Loucy (cell line): ENCODE data around the gene MAD1L1.

Experiments used
- H2AFZ ChIP-seq: fragments of 200-600 bp; sonication (generic); 2 replicates; pipeline ENCODE4 v1.6.0; 2016; ENCODE audit warnings: antibody characterized with exemption, mild to moderate bottlenecking, low read length, moderate library complexity
- H3F3A ChIP-seq: fragments of 200-600 bp; 2 replicates; pipeline ENCODE4 v1.6.0; 2016; ENCODE audit warnings: antibody characterized with exemption, low read depth, mild to moderate bottlenecking
- H3K27me3 ChIP-seq: fragments of 200-600 bp; sonication (generic); 2 replicates; pipeline ENCODE4 v1.6.1; 2014; ENCODE audit warnings: low read length, mild to moderate bottlenecking; ENCODE audit not compliant: insufficient read depth, poor library complexity, severe bottlenecking
- H3K36me3 ChIP-seq: fragments of 200-600 bp; sonication (generic); 2 replicates; pipeline ENCODE4 v1.6.1; 2016; ENCODE audit warnings: low read length; ENCODE audit not compliant: insufficient read depth
- H3K4me1 ChIP-seq: fragments of 200-600 bp; sonication (generic); 2 replicates; pipeline ENCODE4 v1.5.1; 2014; ENCODE audit warnings: low read length, mild to moderate bottlenecking; ENCODE audit not compliant: insufficient read depth, poor library complexity, severe bottlenecking
- H3K4me2 ChIP-seq: fragments of 200-600 bp; sonication (generic); 2 replicates; pipeline ENCODE4 v1.6.0; 2014; ENCODE audit warnings: antibody characterized with exemption, low read length, low read depth, mild to moderate bottlenecking; ENCODE audit not compliant: poor library complexity, severe bottlenecking
- H3K4me3 ChIP-seq: fragments of 200-600 bp; sonication (generic); 2 replicates; pipeline ENCODE4 v1.5.1; 2014; ENCODE audit warnings: low read length, mild to moderate bottlenecking, mixed read lengths; ENCODE audit not compliant: poor library complexity, severe bottlenecking
- H3K79me2 ChIP-seq: fragments of 200-600 bp; sonication (generic); 2 replicates; pipeline ENCODE4 v1.6.1; 2014; ENCODE audit warnings: low read length; ENCODE audit not compliant: insufficient read depth
- H3K9ac ChIP-seq: fragments of 200-600 bp; sonication (generic); 2 replicates; pipeline ENCODE4 v1.6.0; 2014; ENCODE audit warnings: mild to moderate bottlenecking, low read depth, low read length, moderate library complexity; ENCODE audit not compliant: poor library complexity, severe bottlenecking
- H3K9me2 ChIP-seq: fragments of 200-600 bp; sonication (generic); replicated peaks from 2 replicates; pipeline ENCODE4 v1.6.1; 2016; ENCODE audit warnings: low read depth, low read length, mixed read lengths
- H3K9me3 ChIP-seq: fragments of 200-600 bp; sonication (generic); 2 replicates; pipeline ENCODE4 v1.6.1; 2014; ENCODE audit warnings: mild to moderate bottlenecking, antibody characterized with exemption, low read length, low read depth; ENCODE audit not compliant: insufficient read depth
- H4K20me1 ChIP-seq: fragments of 200-600 bp; sonication (generic); 2 replicates; pipeline ENCODE4 v1.6.0; 2014; ENCODE audit warnings: antibody characterized with exemption, low read length, mild to moderate bottlenecking; ENCODE audit not compliant: insufficient read depth, poor library complexity, severe bottlenecking
- EZH2phosphoT487 ChIP-seq: fragments of 200-600 bp; IDR thresholded peaks from 2 replicates; pipeline ENCODE4 v1.6.1; 2018; ENCODE audit warnings: antibody characterized with exemption, mild to moderate bottlenecking, moderate library complexity, borderline replicate concordance
- TF ChIP-seq, protein P1 (sequence below): fragments of 200-600 bp; sonication (generic); conservative IDR thresholded peaks from 2 replicates; pipeline ENCODE4 v1.5.1; 2014; ENCODE audit warnings: mild to moderate bottlenecking, antibody characterized with exemption, low read length

Gene MAD1L1

DNA sequence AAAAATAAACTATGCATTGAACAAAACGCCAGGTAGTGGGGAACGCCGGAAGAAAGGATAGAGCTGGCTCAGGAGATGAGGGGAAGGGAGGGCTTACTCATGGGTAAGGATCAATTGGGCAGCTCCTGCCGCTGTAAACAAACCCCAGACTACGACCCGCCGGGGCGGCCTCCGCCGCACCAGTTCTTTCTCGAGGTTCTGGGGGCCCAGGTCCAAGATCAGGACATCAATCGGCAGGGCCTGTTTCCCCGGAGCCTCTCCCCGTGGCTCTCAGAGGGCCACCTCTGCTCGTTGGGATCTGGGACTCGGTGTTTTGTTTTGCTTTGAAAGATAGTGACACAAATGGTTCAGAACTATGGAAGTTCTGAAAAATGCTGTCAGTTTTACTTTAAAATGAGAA, 422.2 kb downstream of the MAD1L1 start:
- Histone ChIP-seq H3K9me3 (no peaks in the 10 kb centered on the region), H3K9ac (no peak overlapping the region), H3K27me3 (no peaks in the 10 kb centered on the region), H3K4me2 (no peak overlapping the region), H2AFZ (no peak overlapping the region), H3K9me2 (no peaks in the 10 kb centered on the region), H3K79me2 (no peaks in the 10 kb centered on the region), H3K4me1 (no peaks in the 10 kb centered on the region), H3K36me3 (peaks cover 20% of the 10 kb centered on the region; the same call in 1 of the 2 replicates), H3K4me3 (no peak overlapping the region), H3F3A (no peaks in the 10 kb centered on the region), H4K20me1 (no peaks in the 10 kb centered on the region)
- no peak for TF ChIP-seq EZH2phosphoT487

DNA sequence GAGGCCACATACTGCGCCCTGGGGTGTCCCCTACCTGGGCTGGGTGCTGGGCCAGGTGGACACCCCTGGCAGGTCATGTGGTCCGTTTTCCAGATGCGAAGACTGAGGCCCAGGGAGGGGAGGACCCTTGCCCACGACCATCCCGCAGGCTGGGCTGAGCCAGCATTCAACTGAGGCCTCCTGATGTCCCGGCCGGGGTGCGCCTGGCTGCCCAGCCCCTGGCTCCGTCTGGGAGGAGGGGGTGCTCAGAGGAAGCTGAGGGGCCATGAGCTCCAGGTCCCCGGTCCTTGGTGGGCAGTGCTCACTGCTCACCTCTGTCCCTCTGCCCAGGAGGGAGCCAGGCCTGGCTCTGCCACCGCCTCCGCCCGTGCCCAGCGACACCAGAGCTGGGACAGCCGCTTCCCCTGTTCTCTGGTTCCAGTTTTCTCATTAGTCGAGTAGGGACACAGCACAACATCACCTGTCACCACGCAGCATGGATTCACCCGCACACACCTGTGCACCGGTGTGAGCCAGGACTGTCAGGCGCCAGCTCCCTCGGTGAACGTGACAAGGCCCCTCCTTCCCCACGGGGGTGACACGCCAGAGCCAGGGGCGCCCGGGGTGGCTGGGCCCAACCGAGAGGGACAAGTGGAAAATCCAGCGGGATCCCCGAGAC, 423.0 kb downstream of the MAD1L1 start:
- Histone ChIP-seq H3K4me2 (no peak overlapping the region), H4K20me1 (no peaks in the 10 kb centered on the region), H3K79me2 (no peaks in the 10 kb centered on the region), H3K9ac (no peak overlapping the region), H3K27me3 (no peaks in the 10 kb centered on the region), H3K9me2 (no peaks in the 10 kb centered on the region), H2AFZ (no peak overlapping the region), H3K4me1 (no peaks in the 10 kb centered on the region), H3K4me3 (no peak overlapping the region), H3K36me3 (peaks cover 14% of the 10 kb centered on the region; the same call in 1 of the 2 replicates), H3F3A (no peaks in the 10 kb centered on the region), H3K9me3 (no peaks in the 10 kb centered on the region)
- no peak for TF ChIP-seq EZH2phosphoT487
- TF ChIP-seq, protein P1, sequence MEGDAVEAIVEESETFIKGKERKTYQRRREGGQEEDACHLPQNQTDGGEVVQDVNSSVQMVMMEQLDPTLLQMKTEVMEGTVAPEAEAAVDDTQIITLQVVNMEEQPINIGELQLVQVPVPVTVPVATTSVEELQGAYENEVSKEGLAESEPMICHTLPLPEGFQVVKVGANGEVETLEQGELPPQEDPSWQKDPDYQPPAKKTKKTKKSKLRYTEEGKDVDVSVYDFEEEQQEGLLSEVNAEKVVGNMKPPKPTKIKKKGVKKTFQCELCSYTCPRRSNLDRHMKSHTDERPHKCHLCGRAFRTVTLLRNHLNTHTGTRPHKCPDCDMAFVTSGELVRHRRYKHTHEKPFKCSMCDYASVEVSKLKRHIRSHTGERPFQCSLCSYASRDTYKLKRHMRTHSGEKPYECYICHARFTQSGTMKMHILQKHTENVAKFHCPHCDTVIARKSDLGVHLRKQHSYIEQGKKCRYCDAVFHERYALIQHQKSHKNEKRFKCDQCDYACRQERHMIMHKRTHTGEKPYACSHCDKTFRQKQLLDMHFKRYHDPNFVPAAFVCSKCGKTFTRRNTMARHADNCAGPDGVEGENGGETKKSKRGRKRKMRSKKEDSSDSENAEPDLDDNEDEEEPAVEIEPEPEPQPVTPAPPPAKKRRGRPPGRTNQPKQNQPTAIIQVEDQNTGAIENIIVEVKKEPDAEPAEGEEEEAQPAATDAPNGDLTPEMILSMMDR = no peak

DNA sequence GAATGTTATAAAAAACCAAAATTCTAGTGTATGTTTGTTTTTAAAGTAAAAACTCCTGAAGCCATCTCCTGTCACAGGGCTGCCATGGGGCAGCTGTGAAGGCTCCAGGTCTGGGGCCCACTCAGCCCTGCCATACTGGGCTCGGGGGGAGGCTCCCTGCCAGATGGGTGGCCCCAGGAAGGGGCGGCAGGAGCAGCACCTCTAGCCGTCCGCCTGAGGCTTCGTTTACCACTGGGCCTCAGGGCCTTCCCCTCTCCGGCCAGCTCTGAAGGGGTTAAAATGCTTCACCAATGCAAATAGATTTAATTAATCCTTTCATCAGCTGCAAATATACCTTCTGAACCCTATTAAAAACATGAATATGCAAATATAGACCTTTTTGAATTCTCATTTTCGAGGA, 423.7 kb downstream of the MAD1L1 start:
- TF ChIP-seq, protein P1 = no peak
- no peak for TF ChIP-seq EZH2phosphoT487
- no peaks in the 10 kb centered on the region for H3K9me3 ChIP-seq
- H3K4me1 ChIP-seq = no peaks in the 10 kb centered on the region
- no peaks in the 10 kb centered on the region for H3K79me2 ChIP-seq
- H3F3A ChIP-seq = no peaks in the 10 kb centered on the region
- no peak overlapping the region for H3K9ac ChIP-seq
- no peak overlapping the region for H3K4me2 ChIP-seq
- H3K9me2 ChIP-seq = no peaks in the 10 kb centered on the region
- no peaks in the 10 kb centered on the region for H4K20me1 ChIP-seq
- peaks cover 8% of the 10 kb centered on the region; the same call in 1 of the 2 replicates for H3K36me3 ChIP-seq
- H3K4me3 ChIP-seq = no peak overlapping the region
- no peaks in the 10 kb centered on the region for H3K27me3 ChIP-seq
- H2AFZ ChIP-seq = no peak overlapping the region
